Forelimb muscle (tissue), 1 donor: ENCODE results near the gene GH1. TPM values are rescaled to one million over a fixed set of nuclear protein-coding genes. Genes with fewer than 3 reads are reported as not detected.

ENCODE experiments used
- polyA plus RNA-seq: library from polyadenylated mRNA; unstranded; fragments of 120-200 nt; gene quantifications from one replicate; pipeline ENCODE4 v1.2.1, GENCODE V29; 2013; ENCODE audit not compliant: insufficient read length

GH1 gene
- polyA plus RNA-seq, 1 donor = not detected

Other genes starting within 250 kb of the GH1 start
- gene LIMD2, start 218.7 kb downstream of the GH1 start, polyA plus RNA-seq = 8.2 TPM
- gene STRADA, start 177.0 kb downstream of the GH1 start, polyA plus RNA-seq = 25.4 TPM
- gene CCDC47, start 145.2 kb downstream of the GH1 start, polyA plus RNA-seq = 54.9 TPM
- gene DDX42, start 144.7 kb downstream of the GH1 start, polyA plus RNA-seq = 101 TPM
- gene PSMC5, start 91.4 kb downstream of the GH1 start, polyA plus RNA-seq = 106 TPM
- gene FTSJ3, start 91.2 kb downstream of the GH1 start, polyA plus RNA-seq = 36.5 TPM
- gene SMARCD2, start 76.2 kb downstream of the GH1 start, polyA plus RNA-seq = 23.5 TPM
- 0.70 TPM for gene CSH2, start 45.2 kb downstream of the GH1 start, polyA plus RNA-seq
- not detected for gene GH2, start 36.9 kb downstream of the GH1 start, polyA plus RNA-seq
- gene CSH1, start 22.3 kb downstream of the GH1 start, polyA plus RNA-seq = 2.7 TPM
- not detected for gene CSHL1, start 7.6 kb downstream of the GH1 start, polyA plus RNA-seq
- 2.3 TPM for gene CD79B, start 13.5 kb upstream of the GH1 start, polyA plus RNA-seq
- 50.1 TPM for gene SCN4A, start 54.1 kb upstream of the GH1 start, polyA plus RNA-seq
- 2.3 TPM for gene PRR29, start 79.5 kb upstream of the GH1 start, polyA plus RNA-seq
- 25.4 TPM for gene ICAM2, start 101.8 kb upstream of the GH1 start, polyA plus RNA-seq
- 5.6 TPM for gene ERN1, start 211.3 kb upstream of the GH1 start, polyA plus RNA-seq